Astrocyte (in vitro differentiated cells and primary cell): ENCODE data around the gene MMP28. TPM values are rescaled to one million over a fixed set of nuclear protein-coding genes. Genes with fewer than 3 reads are reported as not detected.

Experiments used
- DNase-seq: peaks from one replicate; pipeline ENCODE4 v3.0.0-alpha.2; 2010; ENCODE audit warnings: low read depth
- FAIRE-seq: peaks from 2 replicates; lab custom pipeline; 2011; peaks lifted over from hg19 to GRCh38; lab: Jason Lieb, UNC
- H2AFZ ChIP-seq: 2 replicates; pipeline ENCODE4 v1.6.0; 2012; ENCODE audit warnings: low read depth, low read length, inconsistent platforms
- H3K27ac ChIP-seq: 2 replicates; pipeline ENCODE4 v1.5.1; 2011; ENCODE audit warnings: low read depth, low read length, inconsistent platforms
- H3K27me3 ChIP-seq: 2 replicates; pipeline ENCODE4 v1.6.0; 2011; ENCODE audit warnings: low read length, inconsistent platforms; ENCODE audit not compliant: insufficient read depth
- H3K36me3 ChIP-seq: 2 replicates; pipeline ENCODE4 v1.5.1; 2011; ENCODE audit warnings: low read length, inconsistent platforms; ENCODE audit not compliant: insufficient read depth
- H3K4me1 ChIP-seq: 2 replicates; pipeline ENCODE4 v1.5.1; 2011; ENCODE audit warnings: low read length, inconsistent platforms; ENCODE audit not compliant: insufficient read depth
- H3K4me2 ChIP-seq: 2 replicates; pipeline ENCODE4 v1.6.0; 2012; ENCODE audit warnings: low read length, inconsistent platforms
- H3K4me3 ChIP-seq: 2 replicates; pipeline ENCODE4 v1.5.1; 2011; ENCODE audit warnings: low read depth, mild to moderate bottlenecking, low read length, inconsistent platforms; ENCODE audit not compliant: insufficient read depth
- H3K79me2 ChIP-seq: 2 replicates; pipeline ENCODE4 v1.6.0; 2012; ENCODE audit warnings: mild to moderate bottlenecking, low read length, inconsistent platforms; ENCODE audit not compliant: insufficient read depth
- H3K9ac ChIP-seq: 2 replicates; pipeline ENCODE4 v1.6.0; 2012; ENCODE audit warnings: mild to moderate bottlenecking, low read length, inconsistent platforms
- H3K9me3 ChIP-seq: 2 replicates; pipeline ENCODE4 v1.5.1; 2012; ENCODE audit warnings: low read depth, mild to moderate bottlenecking, low read length, inconsistent platforms; ENCODE audit not compliant: insufficient read depth
- H4K20me1 ChIP-seq: 2 replicates; pipeline ENCODE4 v1.6.0; 2012; ENCODE audit warnings: low read length, inconsistent platforms; ENCODE audit not compliant: insufficient read depth
- H3K27ac Mint-ChIP-seq: one replicate; pipeline ENCODE4 v1.8.0; 2021; ENCODE audit warnings: mild to moderate bottlenecking, mixed read lengths; ENCODE audit not compliant: unreplicated experiment
- H3K27me3 Mint-ChIP-seq: one replicate; pipeline ENCODE4 v1.8.0; 2021; ENCODE audit warnings: low read depth, mixed read lengths; ENCODE audit not compliant: unreplicated experiment
- H3K36me3 Mint-ChIP-seq: one replicate; pipeline ENCODE4 v1.8.0; 2021; ENCODE audit warnings: low read depth, mixed read lengths; ENCODE audit not compliant: unreplicated experiment
- H3K4me1 Mint-ChIP-seq: one replicate; pipeline ENCODE4 v1.8.0; 2021; ENCODE audit warnings: low read depth, mixed read lengths; ENCODE audit not compliant: unreplicated experiment
- H3K4me3 Mint-ChIP-seq: one replicate; pipeline ENCODE4 v1.8.0; 2021; ENCODE audit warnings: mild to moderate bottlenecking, moderate library complexity, mixed read lengths; ENCODE audit not compliant: unreplicated experiment
- H3K9me3 Mint-ChIP-seq: one replicate; pipeline ENCODE4 v1.8.0; 2021; ENCODE audit warnings: mild to moderate bottlenecking, mixed read lengths; ENCODE audit not compliant: unreplicated experiment
- CTCF ChIP-seq: IDR thresholded peaks from 2 replicates; pipeline ENCODE4 v1.5.1; 2011; ENCODE audit warnings: low read depth, mild to moderate bottlenecking, inconsistent platforms, low read length, moderate library complexity; ENCODE audit not compliant: insufficient read depth
- EZH2 ChIP-seq: IDR thresholded peaks from 2 replicates; pipeline ENCODE4 v1.6.1; 2012; ENCODE audit warnings: mild to moderate bottlenecking, low read length, inconsistent platforms; ENCODE audit not compliant: insufficient read depth
- total RNA-seq: library from RNA; stranded (reverse); gene quantifications from 2 replicates; pipeline ENCODE4 v1.2.1, GENCODE V29; 2021

The MMP28 gene
- total RNA-seq, 1 donor from 2014 or later: 1.2 TPM

DNA sequence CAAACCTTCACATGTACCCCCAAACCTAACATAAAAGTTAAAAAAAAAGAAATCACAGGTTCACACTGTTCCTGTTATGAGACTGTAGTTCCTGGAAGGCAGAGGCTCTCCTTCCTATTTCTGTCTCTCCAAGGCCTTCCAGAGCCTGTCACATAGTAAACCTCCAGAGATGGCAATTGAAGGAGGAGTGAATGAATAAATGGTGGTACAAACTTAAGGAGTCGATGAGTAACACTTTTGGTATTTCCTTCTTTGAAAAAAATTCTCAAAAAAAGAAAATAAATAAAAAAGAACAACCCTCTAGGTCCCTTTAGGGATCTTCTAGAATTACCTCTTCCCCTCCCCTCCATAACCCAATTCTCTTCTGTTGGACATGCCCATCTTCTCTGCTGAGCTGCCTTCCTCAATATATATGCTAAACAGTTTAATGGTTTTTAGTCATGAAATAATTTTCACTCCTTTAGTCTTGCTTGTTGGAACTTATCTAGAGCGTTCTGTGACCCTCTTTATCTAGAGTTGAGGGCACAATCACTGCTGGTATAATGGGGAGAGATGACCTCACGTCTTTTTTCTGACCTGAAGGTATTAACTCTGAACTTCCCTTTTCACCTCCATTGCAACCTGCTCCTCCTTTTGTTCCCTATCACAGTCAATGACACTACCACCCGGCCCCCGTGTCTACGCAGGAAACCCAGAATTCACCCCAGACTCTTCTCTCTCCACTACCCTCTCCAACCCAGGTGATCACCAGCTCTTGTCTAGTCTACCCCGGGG lies 12.1 kb upstream of the MMP28 start:
- Histone ChIP-seq H2AFZ (no peak overlapping the region), H3K27ac (no peak overlapping the region)
- DNase-seq: peak; percentile 47

DNA sequence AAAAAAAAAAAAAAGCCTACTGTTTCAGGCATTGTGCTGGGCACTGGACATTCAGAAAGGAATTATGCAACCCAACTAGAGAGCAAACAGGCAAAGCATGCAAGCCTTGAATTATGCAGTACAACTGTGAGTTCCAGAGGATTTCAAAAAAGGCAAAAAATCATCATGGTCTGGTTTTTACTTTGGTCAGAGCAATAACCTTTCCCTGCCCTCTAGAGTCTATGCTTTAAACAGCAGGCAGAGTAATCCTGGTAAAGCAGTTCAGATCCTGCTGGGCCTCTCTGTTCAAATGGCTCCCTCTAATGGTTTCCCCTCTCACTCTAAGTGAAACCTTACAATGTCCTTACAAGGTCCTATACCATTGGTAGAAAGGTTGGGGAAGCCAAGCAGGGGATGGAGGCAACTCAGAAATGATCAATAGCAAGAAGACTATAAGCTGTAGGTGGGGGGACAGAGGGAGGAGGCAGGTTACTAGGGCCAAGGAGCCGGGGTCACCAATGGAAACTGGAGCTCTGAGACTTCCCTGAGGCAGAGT lies 9.3 kb upstream of the MMP28 start:
- no peaks in the 10 kb centered on the region for H3K36me3 Mint-ChIP-seq
- peak; percentile 99 for TF ChIP-seq CTCF
- TF ChIP-seq EZH2: no peak
- no peak overlapping the region for H3K27ac ChIP-seq
- H3K9me3 Mint-ChIP-seq: no peaks in the 10 kb centered on the region
- FAIRE-seq: no peak
- H3K27me3 ChIP-seq: no peaks in the 10 kb centered on the region
- no peak overlapping the region for H3K9ac ChIP-seq
- H3K4me3 Mint-ChIP-seq: no peak overlapping the region
- H3K36me3 ChIP-seq: no peaks in the 10 kb centered on the region
- H3K4me2 ChIP-seq: no peak overlapping the region
- H3K4me3 ChIP-seq: no peak overlapping the region
- peaks cover 3% of the 10 kb centered on the region for H4K20me1 ChIP-seq
- peaks cover 36% of the 10 kb centered on the region for H3K4me1 Mint-ChIP-seq
- peaks cover 20% of the 10 kb centered on the region for H3K4me1 ChIP-seq
- no peak overlapping the region for H3K27ac Mint-ChIP-seq
- peak; percentile 78 for DNase-seq
- H3K9me3 ChIP-seq: no peaks in the 10 kb centered on the region
- no peak overlapping the region for H2AFZ ChIP-seq
- peaks cover 13% of the 10 kb centered on the region for H3K27me3 Mint-ChIP-seq
- H3K79me2 ChIP-seq: peaks cover 4% of the 10 kb centered on the region

More for the DNA sequence above, 12.1 kb upstream of the MMP28 start:
- Mint-ChIP-seq H3K4me3 (peak overlapping the region; percentile 48), H3K9me3 (no peaks in the 10 kb centered on the region), H3K36me3 (no peaks in the 10 kb centered on the region), H3K4me1 (peaks cover 36% of the 10 kb centered on the region), H3K27ac (peak overlapping the region; percentile 100), H3K27me3 (no peaks in the 10 kb centered on the region)
- Histone ChIP-seq H3K27me3 (no peaks in the 10 kb centered on the region), H3K9me3 (no peaks in the 10 kb centered on the region), H3K4me2 (peak overlapping the region; percentile 90), H3K9ac (no peak overlapping the region), H3K4me1 (peaks cover 13% of the 10 kb centered on the region), H4K20me1 (peaks cover 30% of the 10 kb centered on the region), H3K79me2 (peaks cover 33% of the 10 kb centered on the region), H3K4me3 (no peak overlapping the region), H3K36me3 (no peaks in the 10 kb centered on the region)
- TF ChIP-seq EZH2 (no peak), CTCF (no peak)
- FAIRE-seq: no peak
